Stimulated activated CD4-positive, alpha-beta T cell treated with anti-CD3 and anti-CD28 coated beads, Interleukin-12 subunit alpha, Interleukin-12 subunit beta, amount 100 ng/mL, for 4 hours (primary cell): ENCODE results near the gene GMDS.

Source experiments
- DNase-seq: peaks from one replicate; pipeline ENCODE4 v3.0.0-alpha.2; 2020

The GMDS gene

GRCh38 chr6:1617466-1618310 lies 627.7 kb downstream of the GMDS start:
- DNase-seq, result no peak

GRCh38 chr6:1616701-1617463 lies 628.5 kb downstream of the GMDS start:
- DNase-seq, result no peak

GRCh38 chr6:1615853-1616420 lies 629.5 kb downstream of the GMDS start:
- no peak for DNase-seq

GRCh38 chr6:1615151-1615852 lies 630.1 kb downstream of the GMDS start:
- DNase-seq, result no peak

- no peak for DNase-seq
Observed at GRCh38 chr6:1614448-1615150, 630.8 kb downstream of the GMDS start.

GRCh38 chr6:1613688-1614447 lies 631.5 kb downstream of the GMDS start:
- DNase-seq, result no peak

GRCh38 chr6:1613346-1613687 lies 632.1 kb downstream of the GMDS start:
- no peak for DNase-seq

- DNase-seq, result no peak
Observed at GRCh38 chr6:1612974-1613306, 632.5 kb downstream of the GMDS start.

- no peak for DNase-seq
Observed at GRCh38 chr6:1612299-1612973, 633.0 kb downstream of the GMDS start.

- DNase-seq, result no peak
Observed at GRCh38 chr6:1611572-1612298, 633.7 kb downstream of the GMDS start.

GRCh38 chr6:1611322-1611571 lies 634.2 kb downstream of the GMDS start:
- no peak for DNase-seq

GRCh38 chr6:1610497-1611321 lies 634.7 kb downstream of the GMDS start:
- no peak for DNase-seq

- no peak for DNase-seq
Observed at GRCh38 chr6:1609648-1610496, 635.5 kb downstream of the GMDS start, which contains the start of gene FOXC1. FOXC1 (plus strand) TSS chr6:1609915; CDS start chr6:1610446, 531 bp downstream.

GRCh38 chr6:1609041-1609647 lies 636.3 kb downstream of the GMDS start:
- no peak for DNase-seq

GRCh38 chr6:1608222-1609040 lies 637.0 kb downstream of the GMDS start:
- no peak for DNase-seq

- no peak for DNase-seq
Observed at GRCh38 chr6:1607516-1608221, 637.7 kb downstream of the GMDS start.
